IMR-90 (cell line): ENCODE measurements around the gene CATSPER3. TPM values are rescaled to one million over a fixed set of nuclear protein-coding genes. Genes with fewer than 3 reads are reported as not detected.

Experiments used
- ATAC-seq: fragments of 200-7000 bp; cut with Tn5 transposase; 2 replicates; pipeline ENCODE4 v1.9.1; 2020; ENCODE audit warnings: low read depth, mild to moderate bottlenecking, moderate library complexity
- BruUV-seq: library from RNA; stranded (reverse); fragments of 400-500 nt; replicated peaks from 2 replicates; lab custom pipeline; 2021; lab: Mats Ljungman, UMichigan
- CTCF ChIA-PET: fragments of 300-600 bp; formaldehyde crosslinking; extraction: SDS; loops from one replicate; lab custom pipeline; 2021; ENCODE audit warnings: antibody characterized with exemption; lab: Yijun Ruan, JAX
- POLR2A ChIA-PET: fragments of 300-600 bp; sonication (Branson Sonifier 250); formaldehyde crosslinking; loops from one replicate; lab custom pipeline; 2022; ENCODE audit warnings: antibody characterized with exemption; ENCODE audit not compliant: unreplicated experiment; lab: Charles Lee
- DNase-seq: peaks from one replicate; pipeline ENCODE4 v3.0.0; 2013
- H2AFZ ChIP-seq: replicated peaks from 2 replicates; pipeline ENCODE3; 2013; ENCODE audit warnings: low read length, mild to moderate bottlenecking; ENCODE audit not compliant: poor library complexity
- H2AK5ac ChIP-seq: 2 replicates; pipeline ENCODE4 v1.6.1; 2013; ENCODE audit warnings: low read depth, low read length, inconsistent platforms
- H2AK9ac ChIP-seq: replicated peaks from 2 replicates; pipeline ENCODE3; 2013; ENCODE audit warnings: mild to moderate bottlenecking, low read depth, low read length, moderate library complexity; ENCODE audit not compliant: poor library complexity
- H2BK120ac ChIP-seq: 2 replicates; pipeline ENCODE4 v1.6.1; 2013; ENCODE audit warnings: low read depth, low read length, inconsistent platforms
- H2BK15ac ChIP-seq: 3 replicates; pipeline ENCODE4 v1.6.1; 2013; ENCODE audit warnings: low read depth, low read length, inconsistent platforms
- H2BK20ac ChIP-seq: 2 replicates; pipeline ENCODE4 v1.6.1; 2013; ENCODE audit warnings: low read depth, mild to moderate bottlenecking, inconsistent platforms, low read length, moderate library complexity
- H2BK5ac ChIP-seq: 2 replicates; pipeline ENCODE4 v1.6.1; 2013; ENCODE audit warnings: mild to moderate bottlenecking, low read depth, low read length, inconsistent platforms; ENCODE audit not compliant: poor library complexity, severe bottlenecking
- H3K14ac ChIP-seq: replicated peaks from 2 replicates; pipeline ENCODE4 v1.6.1; 2013; ENCODE audit warnings: low read depth, low read length, inconsistent platforms
- H3K18ac ChIP-seq: 2 replicates; pipeline ENCODE4 v1.6.1; 2013; ENCODE audit warnings: low read depth, low read length, control low read depth
- H3K23ac ChIP-seq: 2 replicates; pipeline ENCODE4 v1.6.1; 2013; ENCODE audit warnings: low read depth, low read length, inconsistent platforms
- H3K27ac ChIP-seq: 2 replicates; pipeline ENCODE4 v1.5.1; 2013; ENCODE audit warnings: mild to moderate bottlenecking, control low read depth, low read length; ENCODE audit not compliant: insufficient read depth
- H3K27me3 ChIP-seq: 2 replicates; pipeline ENCODE4 v1.6.1; 2013; ENCODE audit warnings: low read length; ENCODE audit not compliant: control insufficient read depth, insufficient read depth
- H3K36me3 ChIP-seq: 2 replicates; pipeline ENCODE4 v1.6.1; 2013; ENCODE audit warnings: low read length, mixed read lengths; ENCODE audit not compliant: control insufficient read depth, insufficient read depth
- H3K4ac ChIP-seq: 2 replicates; pipeline ENCODE4 v1.6.1; 2013; ENCODE audit warnings: low read depth, low read length, inconsistent platforms
- H3K4me1 ChIP-seq: 2 replicates; pipeline ENCODE4 v1.6.1; 2013; ENCODE audit warnings: low read length, mixed read lengths; ENCODE audit not compliant: control insufficient read depth, insufficient read depth
- H3K4me2 ChIP-seq: 2 replicates; pipeline ENCODE4 v1.6.1; 2013; ENCODE audit warnings: low read depth, mild to moderate bottlenecking, control low read depth, low read length, moderate library complexity
- H3K4me3 ChIP-seq: 2 replicates; pipeline ENCODE4 v1.5.1; 2013; ENCODE audit warnings: low read depth, mild to moderate bottlenecking, control low read depth, low read length, moderate library complexity; ENCODE audit not compliant: insufficient read depth
- H3K56ac ChIP-seq: 2 replicates; pipeline ENCODE4 v1.6.1; 2013; ENCODE audit warnings: low read length, inconsistent platforms; ENCODE audit not compliant: insufficient read depth; ENCODE audit errors: extremely low read depth
- H3K79me1 ChIP-seq, 2 experiments: 2 replicates each; pipeline ENCODE4 v1.6.1; 2013; ENCODE audit warnings: low read length in 2 of 2, inconsistent platforms in 1 of 2, low read depth in 1 of 2
- H3K9ac ChIP-seq: 2 replicates; pipeline ENCODE4 v1.6.1; 2013; ENCODE audit warnings: low read depth, low read length, control low read depth
- H3K9me1 ChIP-seq: 2 replicates; pipeline ENCODE4 v1.6.1; 2013; ENCODE audit warnings: low read length, inconsistent platforms; ENCODE audit not compliant: insufficient read depth
- H3K9me3 ChIP-seq: 2 replicates; pipeline ENCODE4 v1.6.1; 2013; ENCODE audit warnings: low read length; ENCODE audit not compliant: control insufficient read depth, insufficient read depth
- H4K20me1 ChIP-seq: 2 replicates; pipeline ENCODE4 v1.6.1; 2013; ENCODE audit warnings: low read length, inconsistent platforms; ENCODE audit not compliant: insufficient read depth
- H4K5ac ChIP-seq: 2 replicates; pipeline ENCODE4 v1.6.1; 2013; ENCODE audit warnings: mild to moderate bottlenecking, low read depth, low read length, control low read depth
- H4K8ac ChIP-seq, 2 experiments: 2 replicates each; pipeline ENCODE4 v1.6.1; 2013; ENCODE audit warnings: low read depth in 2 of 2, low read length in 2 of 2, control low read depth in 1 of 2, inconsistent platforms in 1 of 2
- H4K91ac ChIP-seq: 2 replicates; pipeline ENCODE4 v1.6.1; 2013; ENCODE audit warnings: low read depth, low read length, inconsistent platforms; ENCODE audit not compliant: insufficient read depth
- FOS ChIP-seq: fragments of 150-350 bp; IDR thresholded peaks from 2 replicates; pipeline ENCODE4 v1.6.1; 2016; ENCODE audit warnings: low read depth, low read length
- WGBS, 2 experiments: methylation state at CpG; one replicate each; pipeline versions ENCODE4 v1.1.5 to v1.1.7; 2013; ENCODE audit warnings: missing lambda C conversion rate in 2 of 2; ENCODE audit not compliant: insufficient read length in 1 of 2; ENCODE audit errors: extremely low coverage in 2 of 2; 5-methylcytosine and 5-hydroxymethylcytosine counted together
- dilution Hi-C: fragments of 300-500 bp; cut with HindIII; formaldehyde crosslinking; loops from one replicate; pipeline ENCODE4 v1.14.3; 2018; ENCODE audit warnings: low sequenced_read_pairs; ENCODE audit not compliant: unreplicated experiment
- in situ Hi-C: fragments of 300-500 bp; cut with MboI; formaldehyde crosslinking; loops from 3 replicates; pipeline ENCODE4 v1.14.3; 2019; ENCODE audit warnings: low sequenced_read_pairs, inconsistent platforms, mixed read lengths
- intact Hi-C: fragments of 100-400 bp; cut with micrococcal nuclease; formaldehyde crosslinking; loops from 2 replicates; pipeline ENCODE4 v1.10.0; 2022
- polyA plus RNA-seq, 3 experiments: library from polyadenylated mRNA; depleted of rRNA; stranded (reverse); fragments of >200 nt; gene quantifications; 2 replicates each; pipeline ENCODE4 v1.2.3, GENCODE V29; 2012; ENCODE audit warnings: low replicate concordance in 1 of 3
- total RNA-seq: library from RNA; depleted of rRNA; stranded (reverse); fragments of >200 nt; gene quantifications from 2 replicates; pipeline ENCODE4 v1.2.3, GENCODE V29; 2012

The CATSPER3 gene
- total and polyA plus RNA-seq, 2 of the 4 experiments (the other 2 are of a cell fraction) = under 0.01 to 0.12 TPM

GRCh38 chr5:135029477-135030122 lies 61.9 kb downstream of the CATSPER3 start:
- Histone ChIP-seq H2AK5ac (no peak overlapping the region), H4K8ac (no peak overlapping the region), H2AK9ac (no peak overlapping the region), H2BK15ac (no peak overlapping the region), H3K9me3 (peaks cover 7% of the 10 kb centered on the region), H3K4me3 (no peak overlapping the region), H3K36me3 (peaks cover 45% of the 10 kb centered on the region), H2AFZ (no peak overlapping the region), H3K9me1 (peaks cover 8% of the 10 kb centered on the region), H4K5ac (no peak overlapping the region), H3K4me2 (no peak overlapping the region), H4K20me1 (peaks cover 41% of the 10 kb centered on the region), H2BK5ac (no peak overlapping the region), H2BK20ac (no peak overlapping the region), H3K14ac (no peak overlapping the region), H4K91ac (no peak overlapping the region), H2BK120ac (no peak overlapping the region), H3K9ac (no peak overlapping the region), H3K27me3 (no peaks in the 10 kb centered on the region), H3K23ac (no peak overlapping the region), H3K79me1 (peaks cover 8 to 49% of the 10 kb centered on the region in 2 experiments), H3K56ac (no peak overlapping the region), H3K18ac (no peak overlapping the region), H3K27ac (no peak overlapping the region; the same call in 1 of the 2 replicates), H3K4ac (no peak overlapping the region), H3K4me1 (peaks cover 22% of the 10 kb centered on the region; the same call in 1 of the 2 replicates)
- DNase-seq (no peak), ATAC-seq (no peak)
- in situ Hi-C loops (no loop called here), dilution Hi-C loops (no loop called here), intact Hi-C loops (loop anchor here (5.0 kb wide), 2 partner anchors 178 to 233 kb away; no protein-coding TSS in a partner anchor)
- WGBS, 2 experiments = 62 to 100% methylated on average over 8 to 14 of the region's 15 CpGs
- ChIA-PET CTCF (no interaction called here), POLR2A (no interaction called here)
- TF ChIP-seq FOS = no peak
- BruUV-seq = no TSS peak
